Activated CD8-positive, alpha-beta T cell treated with anti-CD3 and anti-CD28 coated beads, Interleukin-2, amount 10 ng/mL, durations not matched to agents 7 days and 5 days (primary cell): ENCODE measurements around the gene HBE1. TPM values are rescaled to one million over a fixed set of nuclear protein-coding genes. Genes with fewer than 3 reads are reported as not detected.
"Not testable (repeated sequence)": the region's sequence is repeated elsewhere in the genome, so short reads cannot be mapped to it uniquely, and the experiment has no call there.

Experiments
- ATAC-seq: fragments of 150-1000 bp; cut with Tn5 transposase; one replicate; pipeline ENCODE4 v1.10.0; 2021; ENCODE audit warnings: moderate library complexity
- CTCF ChIA-PET: fragments of 350-600 bp; sonication (Branson Sonifier 250); formaldehyde crosslinking; loops from one replicate; lab custom pipeline; 2021; ENCODE audit warnings: antibody characterized with exemption; lab: Charles Lee
- POLR2A ChIA-PET: fragments of 350-600 bp; sonication (Branson Sonifier 250); formaldehyde crosslinking; loops from one replicate; lab custom pipeline; 2021; ENCODE audit warnings: antibody characterized with exemption; lab: Charles Lee
- DNase-seq: peaks from one replicate; pipeline ENCODE4 v3.0.0-alpha.2; 2020
- H3K27ac Mint-ChIP-seq: one replicate; pipeline ENCODE4 v1.8.0; 2021; ENCODE audit warnings: mild to moderate bottlenecking, mixed read lengths
- H3K27me3 Mint-ChIP-seq: one replicate; pipeline ENCODE4 v1.8.0; 2021; ENCODE audit warnings: low read depth, mixed read lengths
- H3K36me3 Mint-ChIP-seq: one replicate; pipeline ENCODE4 v1.8.0; 2021; ENCODE audit warnings: low read depth, mixed read lengths
- H3K4me1 Mint-ChIP-seq: one replicate; pipeline ENCODE4 v1.8.0; 2021; ENCODE audit warnings: low read depth, mixed read lengths
- H3K4me3 Mint-ChIP-seq: one replicate; pipeline ENCODE4 v1.8.0; 2021; ENCODE audit warnings: mild to moderate bottlenecking, mixed read lengths
- H3K9me3 Mint-ChIP-seq: one replicate; pipeline ENCODE4 v1.8.0; 2022; ENCODE audit warnings: mixed read lengths; ENCODE audit not compliant: insufficient read depth
- total RNA-seq, 2 experiments: library from RNA; stranded (reverse); gene quantifications; one replicate each; pipeline ENCODE4 v1.2.3, GENCODE V29; 2021

Gene HBE1
- total RNA-seq, 2 experiments from 2014 or later: not detected

- ATAC-seq (no peak), DNase-seq (no peak)
- Mint-ChIP-seq H3K9me3 (no peaks in the 10 kb centered on the region), H3K27ac (no peak overlapping the region), H3K4me1 (no peaks in the 10 kb centered on the region), H3K27me3 (no peaks in the 10 kb centered on the region), H3K4me3 (no peak overlapping the region), H3K36me3 (no peaks in the 10 kb centered on the region)
- POLR2A ChIA-PET: no interaction called here
- CTCF ChIA-PET: no interaction called here
These were observed 11.0 kb downstream of the HBE1 start for GRCh38 chr11:5258543-5259262.

- CTCF ChIA-PET: no interaction called here
- DNase-seq: no peak
- Mint-ChIP-seq H3K4me1 (no peaks in the 10 kb centered on the region), H3K36me3 (no peaks in the 10 kb centered on the region), H3K4me3 (no peak overlapping the region), H3K9me3 (no peaks in the 10 kb centered on the region), H3K27ac (no peak overlapping the region), H3K27me3 (no peaks in the 10 kb centered on the region)
- ATAC-seq: no peak
- POLR2A ChIA-PET: no interaction called here
These were observed 12.4 kb downstream of the HBE1 start for GRCh38 chr11:5257296-5257695.

- H3K9me3 Mint-ChIP-seq, H3K36me3 Mint-ChIP-seq, POLR2A ChIA-PET, H3K27me3 Mint-ChIP-seq, ATAC-seq, H3K27ac Mint-ChIP-seq, H3K4me3 Mint-ChIP-seq, DNase-seq, H3K4me1 Mint-ChIP-seq, CTCF ChIA-PET: not testable (repeated sequence)
These were observed 14.9 kb downstream of the HBE1 start, which contains the start of gene HBG2 for GRCh38 chr11:5254646-5255413. TSS of gene HBG2 (minus strand) at chr11:5254781. CDS start at chr11:5254728, 53 bp downstream.

- H3K9me3 Mint-ChIP-seq, H3K4me1 Mint-ChIP-seq, H3K36me3 Mint-ChIP-seq, CTCF ChIA-PET, H3K27ac Mint-ChIP-seq, H3K4me3 Mint-ChIP-seq, POLR2A ChIA-PET, ATAC-seq, H3K27me3 Mint-ChIP-seq, DNase-seq: not testable (repeated sequence)
These were observed 15.7 kb downstream of the HBE1 start for GRCh38 chr11:5254023-5254422.

GRCh38 chr11:5253440-5253839 lies 16.3 kb downstream of the HBE1 start:
- H3K9me3 Mint-ChIP-seq, ATAC-seq, H3K27me3 Mint-ChIP-seq, DNase-seq, CTCF ChIA-PET, POLR2A ChIA-PET, H3K27ac Mint-ChIP-seq, H3K4me3 Mint-ChIP-seq, H3K4me1 Mint-ChIP-seq, H3K36me3 Mint-ChIP-seq: not testable (repeated sequence)

- Mint-ChIP-seq H3K4me3 (no peak overlapping the region), H3K27ac (no peak overlapping the region), H3K4me1 (no peaks in the 10 kb centered on the region), H3K27me3 (no peaks in the 10 kb centered on the region), H3K9me3 (no peaks in the 10 kb centered on the region), H3K36me3 (no peaks in the 10 kb centered on the region)
- DNase-seq: no peak
- ATAC-seq: no peak
- ChIA-PET POLR2A (no interaction called here), CTCF (no interaction called here)
These were observed 16.9 kb downstream of the HBE1 start for GRCh38 chr11:5252919-5253265.

GRCh38 chr11:5252192-5252918 lies 17.4 kb downstream of the HBE1 start:
- Mint-ChIP-seq H3K27ac (no peak overlapping the region), H3K9me3 (no peaks in the 10 kb centered on the region), H3K4me3 (no peak overlapping the region), H3K4me1 (no peaks in the 10 kb centered on the region), H3K27me3 (no peaks in the 10 kb centered on the region), H3K36me3 (no peaks in the 10 kb centered on the region)
- POLR2A ChIA-PET: no interaction called here
- CTCF ChIA-PET: no interaction called here
- ATAC-seq (no peak), DNase-seq (no peak)

GRCh38 chr11:5251746-5252145 lies 18.0 kb downstream of the HBE1 start:
- POLR2A ChIA-PET: no interaction called here

GRCh38 chr11:5250543-5251204 lies 19.1 kb downstream of the HBE1 start:
- H3K27me3 Mint-ChIP-seq: no peaks in the 10 kb centered on the region
- ChIA-PET POLR2A (no interaction called here), CTCF (no interaction called here)
- H3K9me3 Mint-ChIP-seq: no peaks in the 10 kb centered on the region
- no peak overlapping the region for H3K27ac Mint-ChIP-seq
- H3K4me3 Mint-ChIP-seq: no peak overlapping the region
- ATAC-seq (no peak), DNase-seq (no peak)
- no peaks in the 10 kb centered on the region for H3K36me3 Mint-ChIP-seq
- H3K4me1 Mint-ChIP-seq: no peaks in the 10 kb centered on the region

More at GRCh38 chr11:5251746-5252145, 18.0 kb downstream of the HBE1 start:
- no peak overlapping the region for H3K27ac Mint-ChIP-seq
- no peaks in the 10 kb centered on the region for H3K36me3 Mint-ChIP-seq
- no peaks in the 10 kb centered on the region for H3K4me1 Mint-ChIP-seq
- no peaks in the 10 kb centered on the region for H3K27me3 Mint-ChIP-seq
- DNase-seq: no peak
- ATAC-seq: no peak
- no peaks in the 10 kb centered on the region for H3K9me3 Mint-ChIP-seq
- H3K4me3 Mint-ChIP-seq: no peak overlapping the region
- CTCF ChIA-PET: no interaction called here

- ATAC-seq, DNase-seq, POLR2A ChIA-PET, H3K27ac Mint-ChIP-seq, H3K27me3 Mint-ChIP-seq, H3K4me1 Mint-ChIP-seq, H3K36me3 Mint-ChIP-seq, H3K4me3 Mint-ChIP-seq, CTCF ChIA-PET, H3K9me3 Mint-ChIP-seq: not testable (repeated sequence)
These were observed 19.8 kb downstream of the HBE1 start, which contains the start of gene HBG1 for GRCh38 chr11:5249807-5250396. TSS of gene HBG1 (minus strand) at chr11:5249857. CDS start at chr11:5249804, 53 bp downstream.

GRCh38 chr11:5248498-5248897 lies 21.2 kb downstream of the HBE1 start:
- H3K9me3 Mint-ChIP-seq, H3K4me1 Mint-ChIP-seq, H3K27ac Mint-ChIP-seq, H3K27me3 Mint-ChIP-seq, ATAC-seq, CTCF ChIA-PET, POLR2A ChIA-PET, H3K36me3 Mint-ChIP-seq, H3K4me3 Mint-ChIP-seq, DNase-seq: not testable (repeated sequence)
